T-helper 2 cell treated with Interferon-gamma antibody and Interleukin-4, amounts not matched to agents 100 ng/mL and 5 ng/mL, for 36 hours (primary cell): ENCODE results near the gene OR13C4. TPM values are rescaled to one million over a fixed set of nuclear protein-coding genes. Genes with fewer than 3 reads are reported as not detected.

Source experiments
- total RNA-seq: library from RNA; stranded (reverse); gene quantifications from 2 replicates; pipeline ENCODE4 v1.2.3, GENCODE V29; 2022

The OR13C4 gene
- total RNA-seq, 1 donor from 2014 or later = not detected

Other genes starting within 250 kb of the OR13C4 start
- gene OR13F1, start 22.9 kb downstream of the OR13C4 start, total RNA-seq = not detected in 2 replicates
- gene OR13C3, start 9.6 kb upstream of the OR13C4 start, total RNA-seq = not detected in 2 replicates
- not detected in 2 replicates for gene OR13C8, start 42.0 kb upstream of the OR13C4 start, total RNA-seq
- not detected in 2 replicates for gene OR13C5, start 72.2 kb upstream of the OR13C4 start, total RNA-seq
- gene OR13C2, start 78.4 kb upstream of the OR13C4 start, total RNA-seq = not detected in 2 replicates
- gene OR13C9, start 91.0 kb upstream of the OR13C4 start, total RNA-seq = not detected in 2 replicates
- not detected in 2 replicates for gene OR13D1, start 167.3 kb upstream of the OR13C4 start, total RNA-seq
- 19.3 and 20.1 TPM in 2 replicates for gene NIPSNAP3A, start 220.5 kb upstream of the OR13C4 start, total RNA-seq
- gene NIPSNAP3B, start 236.9 kb upstream of the OR13C4 start, total RNA-seq = 0.66 and 0.98 TPM in 2 replicates